Natural killer cell (primary cell): Measurements from ENCODE around the gene GUCA2B. TPM values are rescaled to one million over a fixed set of nuclear protein-coding genes. Genes with fewer than 3 reads are reported as not detected.

Source experiments
- ATAC-seq, 3 donors: fragments of 150-1000 bp in 2 of 3; fragments of 200-7000 bp in 1 of 3; cut with Tn5 transposase; 1 replicate in 1 of 3; 2 replicates in 2 of 3; pipeline ENCODE4 v1.10.0; 2021; ENCODE audit warnings: mild to moderate bottlenecking in 2 of 3, moderate library complexity in 2 of 3
- DNase-seq, 2 donors: peaks; one replicate each; pipeline versions ENCODE4 v3.0.0 to v3.0.0-alpha.2; 2013 to 2021; ENCODE audit warnings: mixed read lengths in 1 of 2
- H3K27ac ChIP-seq: one replicate; pipeline ENCODE4 v1.5.1; 2013; ENCODE audit warnings: mild to moderate bottlenecking, low read length
- H3K27me3 ChIP-seq: one replicate; pipeline ENCODE4 v1.6.1; 2013; ENCODE audit warnings: low read length; ENCODE audit not compliant: control insufficient read depth, insufficient read depth
- H3K36me3 ChIP-seq: one replicate; pipeline ENCODE4 v1.6.1; 2013; ENCODE audit warnings: low read length; ENCODE audit not compliant: control insufficient read depth, insufficient read depth
- H3K4me1 ChIP-seq: one replicate; pipeline ENCODE4 v1.6.1; 2013; ENCODE audit warnings: low read length; ENCODE audit not compliant: control insufficient read depth, insufficient read depth
- H3K4me3 ChIP-seq: one replicate; pipeline ENCODE4 v1.5.1; 2013; ENCODE audit warnings: low read length
- H3K9me3 ChIP-seq: one replicate; pipeline ENCODE4 v1.6.1; 2013; ENCODE audit warnings: low read length; ENCODE audit not compliant: control insufficient read depth, insufficient read depth
- H3K27ac Mint-ChIP-seq, 2 donors: one replicate each; pipeline ENCODE4 v1.8.0; 2022; ENCODE audit warnings: mild to moderate bottlenecking in 2 of 2, mixed read lengths in 2 of 2, moderate library complexity in 1 of 2
- H3K27me3 Mint-ChIP-seq, 2 donors: one replicate each; pipeline ENCODE4 v1.8.0; 2022; ENCODE audit warnings: low read depth in 2 of 2, mixed read lengths in 2 of 2
- H3K36me3 Mint-ChIP-seq: one replicate; pipeline ENCODE4 v1.8.0; 2022; ENCODE audit warnings: mixed read lengths
- H3K4me1 Mint-ChIP-seq, 2 donors: one replicate each; pipeline ENCODE4 v1.8.0; 2022; ENCODE audit warnings: mixed read lengths in 2 of 2
- H3K4me3 Mint-ChIP-seq: one replicate; pipeline ENCODE4 v1.8.0; 2022; ENCODE audit warnings: mild to moderate bottlenecking, moderate library complexity, mixed read lengths
- H3K9me3 Mint-ChIP-seq, 2 donors: one replicate each; pipeline ENCODE4 v1.8.0; 2022; ENCODE audit warnings: mixed read lengths in 2 of 2
- CTCF ChIP-seq: fragments of 200-600 bp; IDR thresholded peaks from one replicate; pipeline ENCODE4 v1.8.0; 2022; ENCODE audit warnings: antibody characterized with exemption
- WGBS: methylation state at CpG from one replicate; pipeline ENCODE4 v1.1.7; 2013; ENCODE audit warnings: missing lambda C conversion rate; ENCODE audit not compliant: insufficient coverage; 5-methylcytosine and 5-hydroxymethylcytosine counted together
- intact Hi-C: fragments of 100-400 bp; cut with micrococcal nuclease; formaldehyde crosslinking; loops from one replicate; pipeline ENCODE4 v1.14.2; 2022
- total RNA-seq, 4 donors: library from RNA; stranded (reverse); fragments of 120-200 nt in 1 of 4; gene quantifications; one replicate each; pipeline versions ENCODE4 v1.2.3 to v1.2.4, GENCODE V29; 2013 to 2022

GUCA2B gene
- total RNA-seq, 3 donors from 2014 or later (not counting 1 experiment from before 2014, with no cell fraction given): not detected

GRCh38 chr1:42179275-42179674 lies 26.1 kb downstream of the GUCA2B start:
- H3K9me3 ChIP-seq: no peaks in the 10 kb centered on the region
- Mint-ChIP-seq H3K36me3 (no peaks in the 10 kb centered on the region), H3K27me3 (no peaks in the 10 kb centered on the region), H3K9me3 (no peaks in the 10 kb centered on the region), H3K27ac (no peak overlapping the region), H3K4me3 (no peak overlapping the region), H3K4me1 (peaks cover 0 to 10% of the 10 kb centered on the region in 2 donors)
- H3K4me1 ChIP-seq: no peaks in the 10 kb centered on the region
- WGBS: 12% methylated on average over 2 of the region's 2 CpGs
- ATAC-seq (no peak), DNase-seq (no peak)
- peaks cover 14% of the 10 kb centered on the region for H3K36me3 ChIP-seq
- H3K27me3 ChIP-seq: no peaks in the 10 kb centered on the region
- intact Hi-C loops: loop anchor here (5.0 kb wide), 1 partner anchor 158 kb away; the partner anchor contains the start of gene FOXJ3
- H3K4me3 ChIP-seq: no peak overlapping the region
- no peak for TF ChIP-seq CTCF
- no peak overlapping the region for H3K27ac ChIP-seq

GRCh38 chr1:42179900-42180329 lies 26.7 kb downstream of the GUCA2B start:
- peaks cover 14% of the 10 kb centered on the region for H3K36me3 ChIP-seq
- H3K27me3 ChIP-seq: no peaks in the 10 kb centered on the region
- Mint-ChIP-seq H3K27me3 (no peaks in the 10 kb centered on the region), H3K4me1 (peaks cover 0 to 10% of the 10 kb centered on the region in 2 donors), H3K36me3 (no peaks in the 10 kb centered on the region), H3K4me3 (no peak overlapping the region), H3K9me3 (no peaks in the 10 kb centered on the region), H3K27ac (peak overlapping the region; percentile 39 to 52)
- WGBS: 78% methylated on average over 4 of the region's 4 CpGs
- ATAC-seq: no peak
- H3K9me3 ChIP-seq: no peaks in the 10 kb centered on the region
- no peaks in the 10 kb centered on the region for H3K4me1 ChIP-seq
- DNase-seq: no peak
- H3K4me3 ChIP-seq: no peak overlapping the region
- no peak overlapping the region for H3K27ac ChIP-seq
- intact Hi-C loops: loop anchor here (5.0 kb wide), 1 partner anchor 157 kb away; the partner anchor contains the start of gene FOXJ3
- TF ChIP-seq CTCF: no peak

DNA sequence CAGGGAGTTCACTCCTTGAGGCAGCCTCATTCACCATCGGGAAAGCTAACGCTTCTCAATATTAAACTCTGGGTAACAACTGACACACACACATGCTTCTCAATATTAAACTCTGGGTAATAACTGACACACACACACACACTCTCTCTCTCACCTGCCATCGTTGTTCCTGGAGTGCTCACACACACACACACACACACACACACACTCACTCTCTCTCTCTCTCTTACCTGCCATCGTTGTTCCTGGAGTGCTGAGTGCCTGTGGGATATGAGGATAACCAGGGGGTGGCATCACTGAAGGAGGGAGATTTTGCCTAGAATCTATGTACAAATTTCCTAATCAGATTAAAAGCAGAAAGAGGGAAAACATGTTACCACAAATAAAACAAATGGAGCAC lies 28.5 kb downstream of the GUCA2B start:
- WGBS: 97% methylated on average over 3 of the region's 4 CpGs
- intact Hi-C loops: no loop called here

More for the DNA sequence above, 28.5 kb downstream of the GUCA2B start:
- H3K4me3 Mint-ChIP-seq: no peak overlapping the region
- no peaks in the 10 kb centered on the region for H3K36me3 Mint-ChIP-seq
- H3K27me3 Mint-ChIP-seq: no peaks in the 10 kb centered on the region
- H3K27ac ChIP-seq: no peak overlapping the region
- DNase-seq (no peak), ATAC-seq (no peak)
- peaks cover 0 to 9% of the 10 kb centered on the region in 2 donors for H3K4me1 Mint-ChIP-seq
- TF ChIP-seq CTCF: no peak
- H3K9me3 Mint-ChIP-seq: no peaks in the 10 kb centered on the region
- no peaks in the 10 kb centered on the region for H3K4me1 ChIP-seq
- H3K36me3 ChIP-seq: peaks cover 20% of the 10 kb centered on the region
- H3K4me3 ChIP-seq: no peak overlapping the region
- H3K27ac Mint-ChIP-seq: peak overlapping the region in 1 of 2 donors; percentile 27
- no peaks in the 10 kb centered on the region for H3K9me3 ChIP-seq
- no peaks in the 10 kb centered on the region for H3K27me3 ChIP-seq
